Endothelial cell of umbilical vein (primary cell): ENCODE results near the gene ZNF100. TPM values are rescaled to one million over a fixed set of nuclear protein-coding genes. Genes with fewer than 3 reads are reported as not detected.

Source experiments
- BruUV-seq: library from RNA; stranded (reverse); fragments of 400-500 nt; replicated peaks from 2 replicates; lab custom pipeline; 2021; lab: Mats Ljungman, UMichigan
- CTCF ChIA-PET: fragments of 300-600, 350-600 bp; sonication (Branson Sonifier 250); formaldehyde crosslinking; loops from one replicate; lab custom pipeline; 2021; ENCODE audit warnings: antibody characterized with exemption, inconsistent platforms; lab: Charles Lee
- POLR2A ChIA-PET: fragments of 300-600, 350-600 bp; sonication (Branson Sonifier 250); formaldehyde crosslinking; loops from one replicate; lab custom pipeline; 2021; ENCODE audit warnings: antibody characterized with exemption, inconsistent platforms; lab: Charles Lee
- DNase-seq: peaks from one replicate; pipeline ENCODE4 v3.0.0-alpha.2; 2011; ENCODE audit warnings: low read depth, low spot score
- FAIRE-seq: peaks from 2 replicates; lab custom pipeline; 2011; peaks lifted over from hg19 to GRCh38; lab: Jason Lieb, UNC
- H2AFZ ChIP-seq: 2 replicates; pipeline ENCODE4 v1.6.0; 2012; ENCODE audit warnings: low read depth, low read length, control low read depth, inconsistent platforms
- H3K27ac ChIP-seq: 2 replicates; pipeline ENCODE4 v1.5.1; 2011; ENCODE audit warnings: low read depth, mild to moderate bottlenecking, control low read depth, low read length, moderate library complexity; ENCODE audit not compliant: insufficient read depth
- H3K27me3 ChIP-seq, 2 experiments: 2 replicates each; pipeline versions ENCODE4 v1.6.0 to v1.6.1; 2011; ENCODE audit warnings: low read length in 2 of 2, mixed read lengths in 1 of 2; ENCODE audit not compliant: control insufficient read depth in 2 of 2, insufficient read depth in 2 of 2
- H3K36me3 ChIP-seq, 2 experiments: 2 replicates in 1 of 2; 3 replicates in 1 of 2; pipeline ENCODE4 v1.5.1; 2011; ENCODE audit warnings: low read length in 2 of 2, mild to moderate bottlenecking in 1 of 2, moderate library complexity in 1 of 2; ENCODE audit not compliant: control insufficient read depth in 2 of 2, insufficient read depth in 2 of 2; ENCODE audit errors: extremely low read depth in 1 of 2
- H3K4me1 ChIP-seq: 3 replicates; pipeline ENCODE4 v1.5.1; 2011; ENCODE audit warnings: mild to moderate bottlenecking, low read length; ENCODE audit not compliant: control insufficient read depth, insufficient read depth; ENCODE audit errors: extremely low read depth
- H3K4me2 ChIP-seq: 2 replicates; pipeline ENCODE4 v1.6.1; 2011; ENCODE audit warnings: low read length, control low read depth, mixed read lengths; ENCODE audit not compliant: insufficient read depth
- H3K4me3 ChIP-seq, 3 experiments: fragments of 200-600 bp in 1 of 3; sonication (generic), shearing (Covaris generic) in 1 of 3; replicated peaks in 1 of 3; 2 replicates each; pipeline ENCODE4 v1.5.1; 2011 to 2016; ENCODE audit warnings: control low read depth in 3 of 3, low read length in 3 of 3, mild to moderate bottlenecking in 2 of 3, inconsistent platforms in 1 of 3, low read depth in 1 of 3, moderate library complexity in 1 of 3; ENCODE audit not compliant: insufficient read depth in 1 of 3
- H3K79me2 ChIP-seq: 2 replicates; pipeline ENCODE4 v1.6.0; 2012; ENCODE audit warnings: low read length, inconsistent platforms; ENCODE audit not compliant: control insufficient read depth, insufficient read depth
- H3K9ac ChIP-seq: replicated peaks from 2 replicates; pipeline ENCODE3; 2011; ENCODE audit warnings: low read length, control low read depth; ENCODE audit not compliant: insufficient read depth; ENCODE audit errors: extremely low read depth
- H3K9me1 ChIP-seq: replicated peaks from 3 replicates; pipeline ENCODE4 v1.6.0; 2011; ENCODE audit warnings: mild to moderate bottlenecking, low read length; ENCODE audit not compliant: control insufficient read depth, insufficient read depth; ENCODE audit errors: extremely low read depth
- H3K9me3 ChIP-seq: replicated peaks from 2 replicates; pipeline ENCODE4 v1.5.1; 2012; ENCODE audit warnings: low read length, inconsistent platforms; ENCODE audit not compliant: control insufficient read depth, insufficient read depth
- H4K20me1 ChIP-seq: replicated peaks from 2 replicates; pipeline ENCODE3; 2011; ENCODE audit warnings: mild to moderate bottlenecking, low read length; ENCODE audit not compliant: control insufficient read depth, insufficient read depth; ENCODE audit errors: extremely low read depth
- EZH2 ChIP-seq: IDR thresholded peaks from 2 replicates; pipeline ENCODE4 v1.6.1; 2012; ENCODE audit warnings: borderline replicate concordance, low read depth, mild to moderate bottlenecking, moderate library complexity, low read length, inconsistent platforms; ENCODE audit not compliant: severe bottlenecking
- FOS ChIP-seq: IDR thresholded peaks from 2 replicates; pipeline ENCODE4 v1.6.1; 2011; ENCODE audit warnings: mild to moderate bottlenecking, low read length, moderate library complexity, borderline replicate concordance; ENCODE audit not compliant: insufficient read depth
- JUN ChIP-seq: IDR thresholded peaks from 2 replicates; pipeline ENCODE4 v1.6.1; 2011; ENCODE audit warnings: borderline replicate concordance, low read depth; ENCODE audit not compliant: insufficient read length, insufficient read depth
- MAX ChIP-seq: IDR thresholded peaks from 2 replicates; pipeline ENCODE4 v1.6.1; 2011; ENCODE audit not compliant: insufficient read depth, insufficient read length
- MYC ChIP-seq: IDR thresholded peaks from one replicate; pipeline ENCODE4 v1.6.1; 2011; ENCODE audit warnings: mild to moderate bottlenecking, low read depth, low read length
- POLR2A ChIP-seq: IDR thresholded peaks from 2 replicates; pipeline ENCODE4 v1.6.1; 2012; ENCODE audit warnings: low read depth, mild to moderate bottlenecking, control low read depth, low read length
- POLR2AphosphoS5 ChIP-seq: IDR thresholded peaks from 2 replicates; pipeline ENCODE4 v1.6.1; 2012; ENCODE audit warnings: low read depth, mild to moderate bottlenecking, control low read depth, low read length, moderate library complexity; ENCODE audit not compliant: insufficient read depth
- dilution Hi-C: fragments of 300-500 bp; cut with MboI; formaldehyde crosslinking; loops from one replicate; pipeline ENCODE4 v1.15.0; 2019; ENCODE audit warnings: low sequenced_read_pairs; ENCODE audit not compliant: extremely low pct_ligation_motif_present
- intact Hi-C: fragments of 100-400 bp; cut with micrococcal nuclease; formaldehyde crosslinking; loops from one replicate; pipeline ENCODE4 v1.10.0; 2022
- polyA plus RNA-seq, 4 experiments: library from polyadenylated mRNA; depleted of rRNA in 3 of 4; stranded (reverse) in 3 of 4; unstranded in 1 of 4; fragments of >200 nt; gene quantifications; 2 replicates each; pipeline versions ENCODE4 v1.2.1 to v1.2.3, GENCODE V29; 2011 to 2012; ENCODE audit warnings: missing spikeins in 1 of 4
- total RNA-seq: library from RNA; stranded (reverse); gene quantifications from 2 replicates; pipeline ENCODE4 v1.2.3, GENCODE V29; 2021
- TF ChIP-seq, protein P1 (sequence below), 2 donors: IDR thresholded peaks; 1 replicate in 1 of 2; 2 replicates in 1 of 2; pipeline ENCODE4 v1.5.1; 2011; ENCODE audit warnings: low read length in 2 of 2, mild to moderate bottlenecking in 2 of 2, moderate library complexity in 2 of 2, control low read depth in 1 of 2, inconsistent platforms in 1 of 2, low read depth in 1 of 2; ENCODE audit not compliant: insufficient read depth in 1 of 2; ENCODE audit errors: extremely low read depth in 1 of 2

The ZNF100 gene
- total and polyA plus RNA-seq, 2 donors (not counting 3 experiments of a cell fraction or from before 2014, with no cell fraction given), result 1.8 to 12.7 TPM

GRCh38 chr19:21680026-21680425 is 87.4 kb downstream of the ZNF100 start:
- ChIA-PET POLR2A (no interaction called here), CTCF (no interaction called here)
- Histone ChIP-seq H3K36me3 (no peaks in the 10 kb centered on the region), H3K4me3 (no peak overlapping the region), H3K4me2 (no peak overlapping the region), H3K27ac (no peak overlapping the region), H3K4me1 (no peaks in the 10 kb centered on the region), H3K9me3 (peaks cover 2% of the 10 kb centered on the region), H2AFZ (no peak overlapping the region), H3K27me3 (no peaks in the 10 kb centered on the region), H3K9me1 (no peaks in the 10 kb centered on the region), H3K9ac (no peak overlapping the region), H4K20me1 (no peaks in the 10 kb centered on the region), H3K79me2 (no peaks in the 10 kb centered on the region)
- no peak for TF ChIP-seq POLR2AphosphoS5
- no peak for TF ChIP-seq EZH2
- TF ChIP-seq, protein P1, sequence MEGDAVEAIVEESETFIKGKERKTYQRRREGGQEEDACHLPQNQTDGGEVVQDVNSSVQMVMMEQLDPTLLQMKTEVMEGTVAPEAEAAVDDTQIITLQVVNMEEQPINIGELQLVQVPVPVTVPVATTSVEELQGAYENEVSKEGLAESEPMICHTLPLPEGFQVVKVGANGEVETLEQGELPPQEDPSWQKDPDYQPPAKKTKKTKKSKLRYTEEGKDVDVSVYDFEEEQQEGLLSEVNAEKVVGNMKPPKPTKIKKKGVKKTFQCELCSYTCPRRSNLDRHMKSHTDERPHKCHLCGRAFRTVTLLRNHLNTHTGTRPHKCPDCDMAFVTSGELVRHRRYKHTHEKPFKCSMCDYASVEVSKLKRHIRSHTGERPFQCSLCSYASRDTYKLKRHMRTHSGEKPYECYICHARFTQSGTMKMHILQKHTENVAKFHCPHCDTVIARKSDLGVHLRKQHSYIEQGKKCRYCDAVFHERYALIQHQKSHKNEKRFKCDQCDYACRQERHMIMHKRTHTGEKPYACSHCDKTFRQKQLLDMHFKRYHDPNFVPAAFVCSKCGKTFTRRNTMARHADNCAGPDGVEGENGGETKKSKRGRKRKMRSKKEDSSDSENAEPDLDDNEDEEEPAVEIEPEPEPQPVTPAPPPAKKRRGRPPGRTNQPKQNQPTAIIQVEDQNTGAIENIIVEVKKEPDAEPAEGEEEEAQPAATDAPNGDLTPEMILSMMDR (IDR thresholded peaks at IDR 0.05; ENCODE audit: extremely low read depth in 1 of 2, insufficient read depth in 1 of 2, low read depth in 1 of 2, low read length in 2 of 2), result no peak
- DNase-seq, result no peak
- no peak for FAIRE-seq
- dilution Hi-C loops (no loop called here), intact Hi-C loops (no loop called here)
- no TSS peak for BruUV-seq

- Histone ChIP-seq H3K4me3 (no peak overlapping the region), H3K9me1 (no peaks in the 10 kb centered on the region), H3K27me3 (no peaks in the 10 kb centered on the region), H4K20me1 (no peaks in the 10 kb centered on the region), H2AFZ (no peak overlapping the region), H3K9me3 (peaks cover 2% of the 10 kb centered on the region), H3K4me1 (no peaks in the 10 kb centered on the region), H3K27ac (no peak overlapping the region), H3K4me2 (no peak overlapping the region), H3K36me3 (no peaks in the 10 kb centered on the region), H3K9ac (no peak overlapping the region), H3K79me2 (no peaks in the 10 kb centered on the region)
- intact Hi-C loops (no loop called here), dilution Hi-C loops (no loop called here)
- FAIRE-seq (no peak), DNase-seq (no peak)
- BruUV-seq, result no TSS peak
- POLR2A ChIA-PET, result no interaction called here
- TF ChIP-seq FOS, result no peak
- TF ChIP-seq JUN, result no peak
- no peak for TF ChIP-seq MAX
- TF ChIP-seq POLR2AphosphoS5, result no peak
- no peak for TF ChIP-seq POLR2A
- no peak for TF ChIP-seq MYC
- CTCF ChIA-PET, result no interaction called here
Measured at GRCh38 chr19:21677696-21678418, 89.5 kb downstream of the ZNF100 start.
